ENCODE results near the gene CC2D1A. TPM values are rescaled to one million over a fixed set of nuclear protein-coding genes. Genes with fewer than 3 reads are reported as not detected.

Gene CC2D1A
- total and polyA plus RNA-seq, 2 donors (not counting 1 experiment from before 2014, with no cell fraction given) = 34.3 to 47.2 TPM

DNA sequence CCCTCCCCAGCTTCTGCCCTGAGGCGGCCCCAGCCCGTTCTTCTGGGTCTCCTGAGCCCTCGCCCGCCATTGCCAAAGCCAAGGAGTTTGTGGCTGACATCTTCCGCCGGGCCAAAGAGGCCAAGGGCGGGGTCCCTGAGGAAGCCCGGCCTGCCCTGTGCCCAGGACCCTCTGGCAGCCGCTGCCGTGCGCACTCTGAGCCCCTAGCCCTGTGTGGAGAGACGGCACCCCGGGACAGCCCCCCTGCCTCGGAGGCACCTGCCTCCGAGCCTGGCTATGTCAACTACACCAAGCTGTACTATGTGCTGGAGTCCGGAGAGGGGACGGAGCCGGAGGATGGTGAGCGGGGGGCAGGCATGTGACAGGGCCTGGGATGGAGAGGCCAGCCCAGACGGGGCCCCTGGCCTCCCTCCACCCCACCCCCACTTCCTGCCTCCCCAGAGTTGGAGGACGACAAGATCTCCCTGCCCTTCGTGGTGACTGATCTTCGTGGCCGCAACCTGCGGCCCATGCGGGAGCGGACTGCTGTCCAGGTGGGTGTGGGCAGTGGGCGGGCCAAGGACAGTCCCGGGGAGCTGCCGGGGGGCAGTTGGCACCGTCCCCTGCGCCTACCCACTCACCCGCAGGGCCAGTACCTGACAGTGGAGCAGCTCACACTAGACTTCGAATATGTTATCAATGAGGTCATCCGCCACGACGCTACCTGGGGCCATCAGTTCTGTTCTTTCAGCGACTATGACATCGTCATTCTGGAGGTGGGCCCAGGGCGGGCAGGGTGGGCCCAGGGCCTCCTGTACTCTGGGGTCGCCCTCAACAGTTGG is 53.4 kb downstream of the CC2D1A start:
- Mint-ChIP-seq H3K4me3 (no peak overlapping the region), H3K9me3 (ENCODE audit: insufficient read depth) (no peaks in the 10 kb centered on the region), H3K27me3 (no peaks in the 10 kb centered on the region), H3K4me1 (peaks cover 3% of the 10 kb centered on the region), H3K27ac (no peak overlapping the region)
- Histone ChIP-seq H3K4me3 (ENCODE audit: control extremely low read depth in 1 of 5, extremely low read depth in 1 of 5, insufficient read depth in 1 of 5, low read depth in 2 of 5, low read length in 4 of 5) (no peak overlapping the region), H3K9me3 (ENCODE audit: control extremely low read depth in 1 of 3, control insufficient read depth in 2 of 3, insufficient read depth in 1 of 3, low read length in 2 of 3) (peaks cover 0 to 3% (median 0%) of the 10 kb centered on the region in 3 donors), H3K4me1 (ENCODE audit: control insufficient read depth in 2 of 2, insufficient read depth in 2 of 2, low read length in 2 of 2) (no peaks in the 10 kb centered on the region), H3K36me3 (replicated peaks in 1 of 2; ENCODE audit: control extremely low read depth in 1 of 2, control insufficient read depth in 1 of 2, extremely low read depth in 1 of 2, insufficient read depth in 2 of 2, low read length in 1 of 2) (peaks cover 0 to 63% of the 10 kb centered on the region in 2 experiments), H4K20me1 (ENCODE audit: control insufficient read depth, insufficient read depth, low read length, poor library complexity, severe bottlenecking) (peaks cover 36% of the 10 kb centered on the region), H3K79me2 (ENCODE audit: control insufficient read depth, insufficient read depth, low read length) (peaks cover 5% of the 10 kb centered on the region), H2AFZ (ENCODE audit: insufficient read depth, low read depth, low read length, poor library complexity, severe bottlenecking) (no peak overlapping the region), H3K9ac (ENCODE audit: low read length) (no peak overlapping the region), H3K4me2 (replicated peaks; ENCODE audit: low read depth, low read length, poor library complexity, severe bottlenecking) (no peak overlapping the region), H3K27ac (ENCODE audit: low read length in 2 of 2) (no peak overlapping the region), H3K27me3 (replicated peaks in 1 of 4; ENCODE audit: control extremely low read depth in 1 of 4, control insufficient read depth in 3 of 4, insufficient read depth in 4 of 4, low read length in 3 of 4) (no peaks in the 10 kb centered on the region)
- ChIA-PET CTCF (interaction anchor here (0.9 to 2.6 kb wide), 6 partner anchors 26 to 89 kb away, joined by 3 to 16 read pairs (median 5); partner anchors contain the start of gene IL27RA), POLR2A (interaction anchor here (0.7 kb wide), 1 partner anchor 72 kb away, joined by 4 read pairs; no protein-coding TSS in a partner anchor)
- DNase-seq (peak; percentile 19), ATAC-seq (ENCODE audit: low read depth) (no peak)
- WGBS (ENCODE audit: insufficient coverage) = 94% methylated on average over 37 of the region's 41 CpGs
- TF ChIP-seq EZH2 (IDR thresholded peaks at IDR 0.05; ENCODE audit: borderline replicate concordance, insufficient read depth, low read depth, low read length, poor library complexity, severe bottlenecking) = no peak
- TF ChIP-seq, protein P1, sequence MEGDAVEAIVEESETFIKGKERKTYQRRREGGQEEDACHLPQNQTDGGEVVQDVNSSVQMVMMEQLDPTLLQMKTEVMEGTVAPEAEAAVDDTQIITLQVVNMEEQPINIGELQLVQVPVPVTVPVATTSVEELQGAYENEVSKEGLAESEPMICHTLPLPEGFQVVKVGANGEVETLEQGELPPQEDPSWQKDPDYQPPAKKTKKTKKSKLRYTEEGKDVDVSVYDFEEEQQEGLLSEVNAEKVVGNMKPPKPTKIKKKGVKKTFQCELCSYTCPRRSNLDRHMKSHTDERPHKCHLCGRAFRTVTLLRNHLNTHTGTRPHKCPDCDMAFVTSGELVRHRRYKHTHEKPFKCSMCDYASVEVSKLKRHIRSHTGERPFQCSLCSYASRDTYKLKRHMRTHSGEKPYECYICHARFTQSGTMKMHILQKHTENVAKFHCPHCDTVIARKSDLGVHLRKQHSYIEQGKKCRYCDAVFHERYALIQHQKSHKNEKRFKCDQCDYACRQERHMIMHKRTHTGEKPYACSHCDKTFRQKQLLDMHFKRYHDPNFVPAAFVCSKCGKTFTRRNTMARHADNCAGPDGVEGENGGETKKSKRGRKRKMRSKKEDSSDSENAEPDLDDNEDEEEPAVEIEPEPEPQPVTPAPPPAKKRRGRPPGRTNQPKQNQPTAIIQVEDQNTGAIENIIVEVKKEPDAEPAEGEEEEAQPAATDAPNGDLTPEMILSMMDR (IDR thresholded peaks at IDR 0.05) = no peak
- intact Hi-C loops (cut with micrococcal nuclease) = no loop called here

Data from B cell (primary cell).